Right cardiac atrium (tissue), 5 donors: Measurements from ENCODE around the gene BPIFB1. TPM values are rescaled to one million over a fixed set of nuclear protein-coding genes. Genes with fewer than 3 reads are reported as not detected.

Experiments
- ATAC-seq, 2 donors: fragments of 200-7000 bp; cut with Tn5 transposase; one replicate each; pipeline versions ENCODE4 v1.8.0 to v1.9.1; 2020; ENCODE audit warnings: moderate library complexity in 2 of 2, mild to moderate bottlenecking in 1 of 2
- DNase-seq, 3 donors: peaks; one replicate each; pipeline ENCODE4 v3.0.0-alpha.2; 2020
- H3K27ac ChIP-seq: one replicate; pipeline ENCODE4 v1.5.1; 2013; ENCODE audit warnings: mild to moderate bottlenecking, low read length, control low read depth, moderate library complexity
- H3K27me3 ChIP-seq: one replicate; pipeline ENCODE4 v1.6.1; 2013; ENCODE audit not compliant: control insufficient read depth, insufficient read depth
- H3K4me1 ChIP-seq: one replicate; pipeline ENCODE4 v1.6.1; 2013; ENCODE audit warnings: low read length; ENCODE audit not compliant: control insufficient read depth, insufficient read depth
- H3K4me3 ChIP-seq: one replicate; pipeline ENCODE4 v1.5.1; 2013; ENCODE audit warnings: low read length, control low read depth
- H3K9me3 ChIP-seq: one replicate; pipeline ENCODE4 v1.6.1; 2013; ENCODE audit warnings: low read length; ENCODE audit not compliant: control insufficient read depth
- WGBS: extraction: QIAGEN DNeasy Blood & Tissue Kit; methylation state at CpG from one replicate; pipeline ENCODE4 v1.1.7; 2013; 5-methylcytosine and 5-hydroxymethylcytosine counted together
- intact Hi-C, 4 donors: fragments of 100-400 bp; cut with DNase I; formaldehyde crosslinking; loops; one replicate each; pipeline versions ENCODE4 v1.11.0 to v1.14.0; 2022 to 2023
- long read RNA-seq, 4 donors: library from polyadenylated mRNA; unstranded; transcript quantifications; one replicate each; pipeline ENCODE4 v2.0.0, GENCODE V29; 2020 to 2021
- polyA plus RNA-seq: library from polyadenylated mRNA; stranded (reverse); fragments of 200-250 nt; gene quantifications from one replicate; pipeline ENCODE4 v1.2.3, GENCODE V29; 2013
- total RNA-seq, 4 donors: library from RNA; stranded (reverse); fragmentation: NEBNext Ultra II Directional; extraction: Animal tissue kit (Norgen Biotek cat#: 25700); gene quantifications; one replicate each; pipeline ENCODE4 v1.2.1, GENCODE V29; 2021
- donor health status: healthy with polysubstance abuse.
- donor health status: DM: no; HTN: yes; CAD: no.
- donor health status: DM: no; HTN: no; CAD: no.
- donor health status: DM: no; HTN: yes; CAD: no; lungs with severe emphysema.
- donor health status: DM: yes; HTN: yes; CAD: no.

The BPIFB1 gene, protein sequence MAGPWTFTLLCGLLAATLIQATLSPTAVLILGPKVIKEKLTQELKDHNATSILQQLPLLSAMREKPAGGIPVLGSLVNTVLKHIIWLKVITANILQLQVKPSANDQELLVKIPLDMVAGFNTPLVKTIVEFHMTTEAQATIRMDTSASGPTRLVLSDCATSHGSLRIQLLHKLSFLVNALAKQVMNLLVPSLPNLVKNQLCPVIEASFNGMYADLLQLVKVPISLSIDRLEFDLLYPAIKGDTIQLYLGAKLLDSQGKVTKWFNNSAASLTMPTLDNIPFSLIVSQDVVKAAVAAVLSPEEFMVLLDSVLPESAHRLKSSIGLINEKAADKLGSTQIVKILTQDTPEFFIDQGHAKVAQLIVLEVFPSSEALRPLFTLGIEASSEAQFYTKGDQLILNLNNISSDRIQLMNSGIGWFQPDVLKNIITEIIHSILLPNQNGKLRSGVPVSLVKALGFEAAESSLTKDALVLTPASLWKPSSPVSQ
- total RNA-seq (not detected), polyA plus RNA-seq (not detected)
- long read RNA-seq, donor 1, result 0 reads
- long read RNA-seq, donor 2, result 0 reads
- long read RNA-seq, donor 3, result 0 reads
- long read RNA-seq, donor 4, result 0 reads

DNA sequence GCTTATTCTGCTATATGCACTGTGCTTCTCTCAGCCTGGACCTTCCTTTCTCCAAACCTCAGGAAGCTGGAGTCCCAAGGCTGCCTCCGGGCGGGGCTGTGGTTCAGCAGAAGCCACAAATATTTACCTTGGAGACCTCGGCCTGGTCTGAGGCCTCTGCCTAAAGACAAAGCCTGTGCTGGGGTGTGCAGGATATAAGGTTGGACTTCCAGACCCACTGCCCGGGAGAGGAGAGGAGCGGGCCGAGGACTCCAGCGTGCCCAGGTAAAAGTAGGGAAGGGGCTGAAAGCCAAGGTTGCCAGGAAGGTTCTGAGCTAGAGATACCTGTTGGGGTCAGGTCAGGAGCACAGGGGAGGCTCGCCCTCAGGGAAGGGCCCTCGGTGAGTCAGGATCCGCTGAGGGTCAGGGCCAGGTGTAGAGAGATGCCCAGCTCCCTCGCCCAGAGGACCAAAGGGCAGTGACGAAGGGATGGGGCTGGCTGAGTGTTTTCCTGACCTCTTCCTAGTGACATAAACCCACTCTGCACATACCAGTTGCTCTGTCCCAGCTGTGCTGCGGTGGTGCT lies at the start of gene BPIFB1:
Gene BPIFB1 (plus strand): TSS at position 224 of the 565 bp plus-strand sequence. CDS start 2,860 bp downstream, outside the sequence.
- Histone ChIP-seq H3K9me3 (no peaks in the 10 kb centered on the region), H3K27me3 (no peaks in the 10 kb centered on the region), H3K4me3 (no peak within 1 kb of the TSS), H3K4me1 (no peaks in the 10 kb centered on the region), H3K27ac (no peak within 1 kb of the TSS)
- DNase-seq (no peak), ATAC-seq (no peak)
- intact Hi-C loops, result no loop called here
- WGBS, result 86% methylated on average over 13 of the region's 13 CpGs

GRCh38 chr20:33234050-33234449 lies 49.0 kb upstream of the BPIFB1 start:
- DNase-seq (no peak), ATAC-seq (no peak)
- Histone ChIP-seq H3K27ac (no peak overlapping the region), H3K4me3 (no peak overlapping the region), H3K9me3 (no peaks in the 10 kb centered on the region), H3K27me3 (no peaks in the 10 kb centered on the region), H3K4me1 (no peaks in the 10 kb centered on the region)
- 85% methylated on average over 2 of the region's 2 CpGs for WGBS
- intact Hi-C loops, result no loop called here

- Histone ChIP-seq H3K27me3 (no peaks in the 10 kb centered on the region), H3K9me3 (no peaks in the 10 kb centered on the region), H3K4me1 (no peaks in the 10 kb centered on the region), H3K4me3 (no peak within 1 kb of the TSS), H3K27ac (no peak within 1 kb of the TSS)
- DNase-seq (no peak), ATAC-seq (no peak)
- WGBS, result 64% methylated on average over 5 of the region's 5 CpGs
- intact Hi-C loops, result no loop called here
Measured at GRCh38 chr20:33235696-33236095, 47.3 kb upstream of the BPIFB1 start, which contains the start of gene BPIFA1. BPIFA1 (plus strand) TSS chr20:33235996; CDS start chr20:33237712, 1,716 bp downstream.

- Histone ChIP-seq H3K27ac (no peak overlapping the region), H3K9me3 (no peaks in the 10 kb centered on the region), H3K4me3 (no peak overlapping the region), H3K4me1 (no peaks in the 10 kb centered on the region), H3K27me3 (no peaks in the 10 kb centered on the region)
- intact Hi-C loops, result no loop called here
- DNase-seq (no peak), ATAC-seq (no peak)
- WGBS, result 81% methylated on average over 1 of the region's 1 CpG
Measured at GRCh38 chr20:33236351-33236750, 46.7 kb upstream of the BPIFB1 start.

DNA sequence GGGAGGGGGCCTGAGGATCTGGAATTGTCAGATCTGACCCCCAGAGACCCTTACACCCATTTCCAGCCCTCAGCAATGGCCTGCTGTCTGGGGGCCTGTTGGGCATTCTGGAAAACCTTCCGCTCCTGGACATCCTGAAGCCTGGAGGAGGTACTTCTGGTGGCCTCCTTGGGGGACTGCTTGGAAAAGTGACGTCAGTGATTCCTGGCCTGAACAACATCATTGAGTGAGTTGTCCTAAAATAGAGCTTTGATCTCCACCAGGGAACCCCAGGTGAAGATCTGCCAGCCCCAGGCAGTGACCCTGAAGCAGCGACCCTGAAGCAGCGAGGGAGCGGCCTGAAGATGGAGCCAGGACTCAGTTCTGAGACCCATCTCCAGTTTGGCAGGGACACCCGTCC lies 45.0 kb upstream of the BPIFB1 start:
- WGBS, result 58% methylated on average over 6 of the region's 6 CpGs
- Histone ChIP-seq H3K4me3 (no peak overlapping the region), H3K27ac (no peak overlapping the region), H3K9me3 (no peaks in the 10 kb centered on the region), H3K4me1 (no peaks in the 10 kb centered on the region), H3K27me3 (no peaks in the 10 kb centered on the region)
- no peak for ATAC-seq
- no peak for DNase-seq
- intact Hi-C loops, result no loop called here

GRCh38 chr20:33239418-33239817 lies 43.6 kb upstream of the BPIFB1 start:
- Histone ChIP-seq H3K27ac (no peak overlapping the region), H3K4me1 (no peaks in the 10 kb centered on the region), H3K9me3 (no peaks in the 10 kb centered on the region), H3K4me3 (no peak overlapping the region), H3K27me3 (no peaks in the 10 kb centered on the region)
- WGBS, result 34% methylated on average over 1 of the region's 1 CpG
- DNase-seq, result no peak
- intact Hi-C loops, result no loop called here
- ATAC-seq, result no peak

DNA sequence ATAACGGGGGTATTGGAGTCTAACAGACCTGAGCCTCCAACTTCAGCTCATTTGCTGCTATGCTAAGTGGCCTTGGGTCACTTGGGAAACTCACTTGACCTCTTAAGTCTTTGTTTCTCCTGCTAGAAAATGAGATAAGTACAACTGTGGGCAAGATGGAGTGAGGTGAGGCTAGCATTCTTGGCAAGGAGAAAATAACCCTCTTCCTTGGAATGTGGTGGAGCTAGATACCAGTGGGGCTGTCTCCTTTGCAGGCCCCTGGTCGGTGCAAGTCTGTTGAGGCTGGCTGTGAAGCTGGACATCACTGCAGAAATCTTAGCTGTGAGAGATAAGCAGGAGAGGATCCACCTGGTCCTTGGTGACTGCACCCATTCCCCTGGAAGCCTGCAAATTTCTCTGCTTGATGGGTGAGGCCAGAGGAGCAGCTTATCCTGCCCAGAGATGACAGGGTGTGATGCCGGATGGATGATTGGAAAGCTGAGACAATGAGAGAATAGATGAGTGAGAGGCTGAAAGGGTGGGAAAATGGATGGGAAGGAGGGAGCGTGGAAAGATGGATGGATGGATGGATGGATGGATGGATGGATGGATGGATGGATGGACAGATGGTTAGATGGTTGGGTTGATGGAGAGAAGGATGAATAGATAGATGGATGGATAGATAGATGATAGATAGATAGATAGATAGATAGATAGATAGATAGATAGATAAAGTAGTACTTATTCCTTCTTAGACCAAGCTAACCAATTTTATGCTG lies 42.9 kb upstream of the BPIFB1 start:
- ATAC-seq (no peak), DNase-seq (no peak)
- Histone ChIP-seq H3K4me1 (no peaks in the 10 kb centered on the region), H3K9me3 (no peaks in the 10 kb centered on the region), H3K27me3 (no peaks in the 10 kb centered on the region), H3K27ac (no peak overlapping the region), H3K4me3 (no peak overlapping the region)
- intact Hi-C loops, result no loop called here
- WGBS, result 68% methylated on average over 4 of the region's 4 CpGs

- H3K4me1 ChIP-seq, result no peaks in the 10 kb centered on the region
- H3K27ac ChIP-seq, result no peak overlapping the region
- no peak for ATAC-seq
- intact Hi-C loops, result no loop called here
- H3K27me3 ChIP-seq, result no peaks in the 10 kb centered on the region
- WGBS, result 69% methylated on average over 5 of the region's 5 CpGs
- DNase-seq, result no peak
- no peak overlapping the region for H3K4me3 ChIP-seq
- no peaks in the 10 kb centered on the region for H3K9me3 ChIP-seq
Measured at GRCh38 chr20:33240923-33241322, 42.1 kb upstream of the BPIFB1 start.

- no peak for ATAC-seq
- Histone ChIP-seq H3K4me1 (no peaks in the 10 kb centered on the region), H3K9me3 (no peaks in the 10 kb centered on the region), H3K27ac (no peak overlapping the region), H3K4me3 (no peak overlapping the region), H3K27me3 (no peaks in the 10 kb centered on the region)
- intact Hi-C loops, result no loop called here
- no peak for DNase-seq
- WGBS, result 65% methylated on average over 7 of the region's 7 CpGs
Measured at GRCh38 chr20:33242319-33243100, 40.5 kb upstream of the BPIFB1 start.

DNA sequence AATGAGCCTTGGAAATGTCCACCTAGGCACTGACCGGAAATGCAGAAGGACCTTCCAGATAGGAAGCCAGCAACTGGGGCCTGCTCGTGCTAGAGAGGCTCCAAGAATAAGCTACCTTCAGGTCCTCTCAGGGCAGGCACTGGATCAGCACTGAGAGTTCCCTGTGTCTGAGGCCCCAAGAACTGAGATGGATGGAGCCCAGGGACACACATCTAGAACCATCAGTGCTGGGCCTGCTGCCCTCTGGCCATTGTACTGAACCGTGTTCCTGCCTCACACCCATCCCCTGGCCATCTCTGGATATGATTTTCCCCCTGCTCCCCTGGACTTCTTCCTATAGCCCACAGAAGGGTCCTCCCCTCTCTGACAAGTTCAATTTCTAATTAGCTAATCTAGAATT lies 36.9 kb upstream of the BPIFB1 start:
- Histone ChIP-seq H3K9me3 (no peaks in the 10 kb centered on the region), H3K4me1 (no peaks in the 10 kb centered on the region), H3K27me3 (no peaks in the 10 kb centered on the region), H3K4me3 (no peak overlapping the region), H3K27ac (no peak overlapping the region)
- DNase-seq, result no peak
- WGBS, result 52% methylated on average over 3 of the region's 3 CpGs
- ATAC-seq, result no peak
- intact Hi-C loops, result no loop called here
